Loucy (cell line): ENCODE results near the gene COL26A1.

ENCODE experiments used
- H2AFZ ChIP-seq: fragments of 200-600 bp; sonication (generic); 2 replicates; pipeline ENCODE4 v1.6.0; 2016; ENCODE audit warnings: antibody characterized with exemption, mild to moderate bottlenecking, low read length, moderate library complexity
- H3F3A ChIP-seq: fragments of 200-600 bp; 2 replicates; pipeline ENCODE4 v1.6.0; 2016; ENCODE audit warnings: antibody characterized with exemption, low read depth, mild to moderate bottlenecking
- H3K27me3 ChIP-seq: fragments of 200-600 bp; sonication (generic); 2 replicates; pipeline ENCODE4 v1.6.1; 2014; ENCODE audit warnings: low read length, mild to moderate bottlenecking; ENCODE audit not compliant: insufficient read depth, poor library complexity, severe bottlenecking
- H3K36me3 ChIP-seq: fragments of 200-600 bp; sonication (generic); 2 replicates; pipeline ENCODE4 v1.6.1; 2016; ENCODE audit warnings: low read length; ENCODE audit not compliant: insufficient read depth
- H3K4me1 ChIP-seq: fragments of 200-600 bp; sonication (generic); 2 replicates; pipeline ENCODE4 v1.5.1; 2014; ENCODE audit warnings: low read length, mild to moderate bottlenecking; ENCODE audit not compliant: insufficient read depth, poor library complexity, severe bottlenecking
- H3K4me2 ChIP-seq: fragments of 200-600 bp; sonication (generic); 2 replicates; pipeline ENCODE4 v1.6.0; 2014; ENCODE audit warnings: antibody characterized with exemption, low read length, low read depth, mild to moderate bottlenecking; ENCODE audit not compliant: poor library complexity, severe bottlenecking
- H3K4me3 ChIP-seq: fragments of 200-600 bp; sonication (generic); 2 replicates; pipeline ENCODE4 v1.5.1; 2014; ENCODE audit warnings: low read length, mild to moderate bottlenecking, mixed read lengths; ENCODE audit not compliant: poor library complexity, severe bottlenecking
- H3K79me2 ChIP-seq: fragments of 200-600 bp; sonication (generic); 2 replicates; pipeline ENCODE4 v1.6.1; 2014; ENCODE audit warnings: low read length; ENCODE audit not compliant: insufficient read depth
- H3K9ac ChIP-seq: fragments of 200-600 bp; sonication (generic); 2 replicates; pipeline ENCODE4 v1.6.0; 2014; ENCODE audit warnings: mild to moderate bottlenecking, low read depth, low read length, moderate library complexity; ENCODE audit not compliant: poor library complexity, severe bottlenecking
- H3K9me2 ChIP-seq: fragments of 200-600 bp; sonication (generic); replicated peaks from 2 replicates; pipeline ENCODE4 v1.6.1; 2016; ENCODE audit warnings: low read depth, low read length, mixed read lengths
- H3K9me3 ChIP-seq: fragments of 200-600 bp; sonication (generic); 2 replicates; pipeline ENCODE4 v1.6.1; 2014; ENCODE audit warnings: mild to moderate bottlenecking, antibody characterized with exemption, low read length, low read depth; ENCODE audit not compliant: insufficient read depth
- H4K20me1 ChIP-seq: fragments of 200-600 bp; sonication (generic); 2 replicates; pipeline ENCODE4 v1.6.0; 2014; ENCODE audit warnings: antibody characterized with exemption, low read length, mild to moderate bottlenecking; ENCODE audit not compliant: insufficient read depth, poor library complexity, severe bottlenecking
- EZH2phosphoT487 ChIP-seq: fragments of 200-600 bp; IDR thresholded peaks from 2 replicates; pipeline ENCODE4 v1.6.1; 2018; ENCODE audit warnings: antibody characterized with exemption, mild to moderate bottlenecking, moderate library complexity, borderline replicate concordance
- TF ChIP-seq, protein P1 (sequence below): fragments of 200-600 bp; sonication (generic); conservative IDR thresholded peaks from 2 replicates; pipeline ENCODE4 v1.5.1; 2014; ENCODE audit warnings: mild to moderate bottlenecking, antibody characterized with exemption, low read length

Gene COL26A1

GRCh38 chr7:101374990-101375389 lies 12.3 kb downstream of the COL26A1 start:
- Histone ChIP-seq H3K9me3 (no peaks in the 10 kb centered on the region), H3K36me3 (no peaks in the 10 kb centered on the region), H3F3A (no peaks in the 10 kb centered on the region), H4K20me1 (no peaks in the 10 kb centered on the region), H2AFZ (no peak overlapping the region), H3K9ac (no peak overlapping the region), H3K4me2 (no peak overlapping the region), H3K27me3 (no peaks in the 10 kb centered on the region), H3K9me2 (no peaks in the 10 kb centered on the region), H3K4me1 (peaks cover 5% of the 10 kb centered on the region), H3K79me2 (no peaks in the 10 kb centered on the region), H3K4me3 (no peak overlapping the region)
- TF ChIP-seq, protein P1, sequence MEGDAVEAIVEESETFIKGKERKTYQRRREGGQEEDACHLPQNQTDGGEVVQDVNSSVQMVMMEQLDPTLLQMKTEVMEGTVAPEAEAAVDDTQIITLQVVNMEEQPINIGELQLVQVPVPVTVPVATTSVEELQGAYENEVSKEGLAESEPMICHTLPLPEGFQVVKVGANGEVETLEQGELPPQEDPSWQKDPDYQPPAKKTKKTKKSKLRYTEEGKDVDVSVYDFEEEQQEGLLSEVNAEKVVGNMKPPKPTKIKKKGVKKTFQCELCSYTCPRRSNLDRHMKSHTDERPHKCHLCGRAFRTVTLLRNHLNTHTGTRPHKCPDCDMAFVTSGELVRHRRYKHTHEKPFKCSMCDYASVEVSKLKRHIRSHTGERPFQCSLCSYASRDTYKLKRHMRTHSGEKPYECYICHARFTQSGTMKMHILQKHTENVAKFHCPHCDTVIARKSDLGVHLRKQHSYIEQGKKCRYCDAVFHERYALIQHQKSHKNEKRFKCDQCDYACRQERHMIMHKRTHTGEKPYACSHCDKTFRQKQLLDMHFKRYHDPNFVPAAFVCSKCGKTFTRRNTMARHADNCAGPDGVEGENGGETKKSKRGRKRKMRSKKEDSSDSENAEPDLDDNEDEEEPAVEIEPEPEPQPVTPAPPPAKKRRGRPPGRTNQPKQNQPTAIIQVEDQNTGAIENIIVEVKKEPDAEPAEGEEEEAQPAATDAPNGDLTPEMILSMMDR: no peak
- no peak for TF ChIP-seq EZH2phosphoT487

DNA sequence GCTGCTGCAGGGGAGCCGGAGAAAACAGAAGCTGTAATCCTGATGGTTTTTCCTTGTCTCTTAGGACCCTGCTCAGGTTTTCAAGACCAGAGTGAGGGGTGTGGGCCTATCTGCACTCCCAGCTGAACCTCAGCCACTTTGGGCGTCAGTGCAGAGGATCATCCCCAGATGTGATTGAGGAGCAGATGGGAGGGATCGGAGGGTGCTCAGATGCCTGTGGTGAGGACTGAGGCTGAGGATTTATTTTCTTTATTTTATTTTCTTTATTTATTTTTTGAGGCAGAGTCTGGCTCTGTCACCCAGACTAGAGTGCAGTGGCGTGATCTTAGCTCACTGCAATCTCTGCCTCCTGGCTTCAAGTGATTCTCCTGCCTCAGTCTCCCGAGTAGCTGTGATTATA lies 13.9 kb downstream of the COL26A1 start:
- Histone ChIP-seq H3K9ac (no peak overlapping the region), H3K36me3 (no peaks in the 10 kb centered on the region), H3K79me2 (no peaks in the 10 kb centered on the region), H4K20me1 (no peaks in the 10 kb centered on the region), H3F3A (no peaks in the 10 kb centered on the region), H3K9me3 (no peaks in the 10 kb centered on the region), H2AFZ (no peak overlapping the region), H3K27me3 (no peaks in the 10 kb centered on the region), H3K4me1 (no peaks in the 10 kb centered on the region), H3K4me3 (no peak overlapping the region), H3K9me2 (no peaks in the 10 kb centered on the region), H3K4me2 (no peak overlapping the region)
- no peak for TF ChIP-seq EZH2phosphoT487
- TF ChIP-seq, protein P1: no peak

GRCh38 chr7:101377189-101377736 lies 14.6 kb downstream of the COL26A1 start:
- Histone ChIP-seq H3K79me2 (no peaks in the 10 kb centered on the region), H3K27me3 (no peaks in the 10 kb centered on the region), H3K9ac (no peak overlapping the region), H3K9me3 (no peaks in the 10 kb centered on the region), H3K4me3 (no peak overlapping the region), H3K36me3 (no peaks in the 10 kb centered on the region), H4K20me1 (no peaks in the 10 kb centered on the region), H3F3A (no peaks in the 10 kb centered on the region), H3K4me2 (no peak overlapping the region), H2AFZ (no peak overlapping the region), H3K4me1 (no peaks in the 10 kb centered on the region), H3K9me2 (no peaks in the 10 kb centered on the region)
- no peak for TF ChIP-seq EZH2phosphoT487
- TF ChIP-seq, protein P1: no peak
